Uterus (tissue), 2 donors: Measurements from ENCODE around the gene SLC6A6.

Experiments
- CTCF ChIP-seq, 4 experiments: fragments of 200-600 bp in 2 of 4; fragments of 450-650 bp in 2 of 4; sonication (generic) in 2 of 4; IDR thresholded peaks; one replicate each; pipeline ENCODE4 v1.5.1; 2016 to 2019; ENCODE audit warnings: antibody characterized with exemption in 4 of 4, mild to moderate bottlenecking in 2 of 4, moderate library complexity in 1 of 4
- POLR2A ChIP-seq, 2 donors: fragments of 450-650 bp; IDR thresholded peaks; one replicate each; pipeline ENCODE4 v1.6.1; 2016; ENCODE audit warnings: antibody characterized with exemption in 2 of 2, mild to moderate bottlenecking in 1 of 2, moderate library complexity in 1 of 2

- TF ChIP-seq CTCF (IDR thresholded peaks at IDR 0.05) (no peak), POLR2A (IDR thresholded peaks at IDR 0.05) (no peak)
Measured at GRCh38 chr3:14510838-14511622, 108.6 kb downstream of the SLC6A6 start.
